ENCODE measurements around the gene PTBP1. TPM values are rescaled to one million over a fixed set of nuclear protein-coding genes. Genes with fewer than 3 reads are reported as not detected.

PTBP1 gene
- total RNA-seq, 1 experiment from 2014 or later = 712 TPM

DNA sequence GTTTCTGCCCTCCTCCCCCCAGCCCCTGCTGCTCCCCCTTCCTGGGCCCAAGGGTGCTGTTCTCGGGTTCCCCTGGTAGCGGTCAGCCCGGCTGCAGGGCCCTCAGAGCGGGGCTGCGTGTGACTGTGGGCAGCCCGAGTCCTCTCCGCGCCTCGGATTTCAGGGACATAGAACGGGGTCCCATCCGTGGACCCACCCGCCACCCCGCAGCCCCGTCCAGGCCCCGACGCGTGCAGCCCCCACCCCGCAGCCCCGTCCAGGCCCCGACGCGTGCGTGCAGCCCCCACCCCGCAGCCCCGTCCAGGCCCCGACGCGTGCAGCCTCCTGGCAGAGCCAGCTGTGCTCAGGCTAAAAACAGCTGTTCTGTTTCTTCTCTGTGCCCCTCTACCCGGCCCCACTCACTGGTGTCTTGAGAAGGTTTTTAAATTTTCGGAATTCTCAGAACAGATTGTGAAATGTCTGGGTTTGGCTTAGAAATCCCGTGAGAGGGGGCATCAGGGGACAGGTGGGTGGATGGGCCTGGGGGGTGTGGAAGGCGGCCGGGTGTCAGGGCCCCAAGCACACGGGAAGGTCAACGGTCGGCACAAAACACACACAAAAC is 38.1 kb downstream of the PTBP1 start:
- H3K27ac ChIP-seq (ENCODE audit: insufficient read length, low read depth, low read length) = no peak overlapping the region
- no peak overlapping the region for H2BK120ac ChIP-seq (ENCODE audit: low read depth, low read length, poor library complexity, severe bottlenecking)
- TF ChIP-seq, protein P1, sequence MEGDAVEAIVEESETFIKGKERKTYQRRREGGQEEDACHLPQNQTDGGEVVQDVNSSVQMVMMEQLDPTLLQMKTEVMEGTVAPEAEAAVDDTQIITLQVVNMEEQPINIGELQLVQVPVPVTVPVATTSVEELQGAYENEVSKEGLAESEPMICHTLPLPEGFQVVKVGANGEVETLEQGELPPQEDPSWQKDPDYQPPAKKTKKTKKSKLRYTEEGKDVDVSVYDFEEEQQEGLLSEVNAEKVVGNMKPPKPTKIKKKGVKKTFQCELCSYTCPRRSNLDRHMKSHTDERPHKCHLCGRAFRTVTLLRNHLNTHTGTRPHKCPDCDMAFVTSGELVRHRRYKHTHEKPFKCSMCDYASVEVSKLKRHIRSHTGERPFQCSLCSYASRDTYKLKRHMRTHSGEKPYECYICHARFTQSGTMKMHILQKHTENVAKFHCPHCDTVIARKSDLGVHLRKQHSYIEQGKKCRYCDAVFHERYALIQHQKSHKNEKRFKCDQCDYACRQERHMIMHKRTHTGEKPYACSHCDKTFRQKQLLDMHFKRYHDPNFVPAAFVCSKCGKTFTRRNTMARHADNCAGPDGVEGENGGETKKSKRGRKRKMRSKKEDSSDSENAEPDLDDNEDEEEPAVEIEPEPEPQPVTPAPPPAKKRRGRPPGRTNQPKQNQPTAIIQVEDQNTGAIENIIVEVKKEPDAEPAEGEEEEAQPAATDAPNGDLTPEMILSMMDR (conservative IDR thresholded peaks at IDR 0.05) = no peak
- no peaks in the 10 kb centered on the region for H3K36me3 Mint-ChIP-seq (ENCODE audit: insufficient read depth in 1 of 3, low read depth in 3 of 3)
- no peaks in the 10 kb centered on the region for H4K20me1 ChIP-seq (ENCODE audit: control insufficient read depth, insufficient read depth, insufficient read length)
- no peak overlapping the region for H4K5ac ChIP-seq (ENCODE audit: insufficient read length, low read depth, low read length)
- H2BK5ac ChIP-seq (ENCODE audit: insufficient read length, low read length) = no peak overlapping the region
- H3K56ac ChIP-seq (ENCODE audit: insufficient read length, low read depth, low read length) = no peak overlapping the region
- no peaks in the 10 kb centered on the region for H3K4me1 Mint-ChIP-seq
- no peak overlapping the region for H3K4me2 ChIP-seq (ENCODE audit: insufficient read depth, insufficient read length, low read length)
- H3K23ac ChIP-seq (ENCODE audit: insufficient read length, low read depth, low read length) = no peak overlapping the region
- no peaks in the 10 kb centered on the region for H3K79me1 ChIP-seq (ENCODE audit: insufficient read depth, low read depth, low read length, poor library complexity, severe bottlenecking)
- no peak overlapping the region for H3K18ac ChIP-seq (ENCODE audit: insufficient read length, low read depth, low read length)
- H2AFZ ChIP-seq (ENCODE audit: low read length) = no peak overlapping the region
- H3K27me3 Mint-ChIP-seq (ENCODE audit: low read depth) = peaks cover 8% of the 10 kb centered on the region
- H2BK20ac ChIP-seq (ENCODE audit: low read depth, low read length, poor library complexity, severe bottlenecking) = no peak overlapping the region
- H3K4me3 Mint-ChIP-seq = no peak overlapping the region
- no peaks in the 10 kb centered on the region for H3K9me3 ChIP-seq (ENCODE audit: control insufficient read depth, low read depth, low read length)
- H3K23me2 ChIP-seq (ENCODE audit: insufficient read length, low read depth, low read length, poor library complexity, severe bottlenecking) = no peaks in the 10 kb centered on the region
- no peak overlapping the region for H2AK5ac ChIP-seq (ENCODE audit: insufficient read length, low read length)
- H3T11ph ChIP-seq (ENCODE audit: low read length) = no peak overlapping the region
- H2BK15ac ChIP-seq (ENCODE audit: low read depth, low read length) = no peak overlapping the region
- H3K27ac Mint-ChIP-seq = peak overlapping the region in 2 of 3 experiments; percentile 44; a peak in 1 of 7 replicates
- H2BK12ac ChIP-seq (ENCODE audit: insufficient read length, low read depth, low read length) = no peak overlapping the region
- H3K9me3 Mint-ChIP-seq = no peaks in the 10 kb centered on the region; a peak in 1 of 5 replicates
- H3K4ac ChIP-seq (ENCODE audit: low read depth, low read length) = no peak overlapping the region
- WGBS (ENCODE audit: extremely low coverage, insufficient read length, low lambda C conversion rate) = no CpG with 5 or more reads among the region's 36 CpGs
- H3K79me2 ChIP-seq (ENCODE audit: insufficient read depth, low read length) = no peaks in the 10 kb centered on the region
- H3K9ac ChIP-seq (ENCODE audit: extremely low read depth, insufficient read length, low read length) = no peak overlapping the region
- no peaks in the 10 kb centered on the region for H3K4me1 ChIP-seq (ENCODE audit: insufficient read depth, low read length)
- H3K27me3 ChIP-seq (ENCODE audit: insufficient read depth, low read length) = no peaks in the 10 kb centered on the region
- H3K14ac ChIP-seq (ENCODE audit: insufficient read depth, low read length) = no peak overlapping the region
- H4K8ac ChIP-seq (replicated peaks; ENCODE audit: insufficient read length, low read depth, low read length) = no peak overlapping the region
- no peak overlapping the region for H4K91ac ChIP-seq (ENCODE audit: insufficient read length, low read depth, low read length)
- DNase-seq = no peak

All from H9 (cell line).